GM19099 (cell line): ENCODE results near the gene AFM.

ENCODE experiments used
- POLR2A ChIP-seq: IDR thresholded peaks from 3 replicates; pipeline ENCODE4 v1.6.1; 2011; ENCODE audit warnings: low read depth; ENCODE audit not compliant: insufficient read length; ENCODE audit errors: extremely low read depth

Gene AFM

DNA sequence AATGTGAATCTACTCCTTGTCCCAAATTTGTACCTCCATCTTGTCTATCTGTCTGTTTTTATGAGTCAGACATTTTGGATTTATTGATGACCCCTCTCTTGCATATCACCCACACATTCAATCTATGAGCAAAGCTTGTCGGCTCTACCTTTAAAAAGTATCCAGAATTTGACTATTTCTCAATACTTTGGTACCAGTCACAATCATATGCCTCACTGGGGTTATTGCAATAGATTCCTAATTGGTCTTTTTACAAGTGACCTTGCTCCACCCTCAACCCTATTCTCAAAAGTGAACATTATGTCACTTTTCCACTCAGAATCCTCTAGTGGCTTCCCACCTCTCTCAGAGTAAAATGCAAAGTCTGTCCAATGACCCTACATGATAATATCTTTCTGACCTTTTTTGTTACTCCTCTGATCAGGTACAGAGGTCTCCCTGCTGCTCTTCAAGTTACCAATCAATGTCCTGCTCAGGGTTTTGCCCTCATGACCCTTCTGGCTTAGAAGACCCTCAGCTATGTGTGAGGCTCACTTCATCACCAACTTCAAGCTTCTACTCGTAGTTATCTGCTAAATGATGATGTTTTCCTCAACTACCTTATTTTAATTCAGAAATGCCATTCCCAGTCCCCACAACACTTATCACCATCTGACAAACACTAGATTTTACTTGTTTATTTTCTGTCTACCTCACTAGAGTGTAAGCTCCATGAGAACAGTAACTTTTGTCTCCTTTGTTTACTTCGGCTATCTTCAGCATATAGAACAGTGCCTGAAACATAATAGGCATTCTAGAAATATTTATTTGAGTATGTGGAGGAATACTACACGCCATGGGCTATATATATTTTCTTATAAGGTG is 23.1 kb upstream of the AFM start:
- no peak for TF ChIP-seq POLR2A

DNA sequence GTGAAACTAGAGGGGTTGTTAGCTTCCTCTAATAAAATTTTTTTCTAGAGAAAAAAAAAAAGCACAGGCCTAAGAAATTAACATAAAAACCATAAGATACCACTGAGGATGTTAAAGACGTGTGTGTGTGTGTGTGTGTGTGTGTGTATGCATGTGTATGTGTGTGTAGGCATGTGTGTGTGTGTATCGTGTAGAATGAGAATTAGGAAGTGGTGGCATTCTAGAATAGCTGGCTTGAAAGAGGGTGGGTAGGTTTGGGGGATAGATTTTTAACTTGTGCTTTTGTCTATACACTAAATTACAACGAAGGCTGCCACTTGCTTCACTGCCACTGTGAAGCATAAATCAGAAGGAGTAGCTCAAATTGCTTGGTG is 22.5 kb upstream of the AFM start:
- no peak for TF ChIP-seq POLR2A

DNA sequence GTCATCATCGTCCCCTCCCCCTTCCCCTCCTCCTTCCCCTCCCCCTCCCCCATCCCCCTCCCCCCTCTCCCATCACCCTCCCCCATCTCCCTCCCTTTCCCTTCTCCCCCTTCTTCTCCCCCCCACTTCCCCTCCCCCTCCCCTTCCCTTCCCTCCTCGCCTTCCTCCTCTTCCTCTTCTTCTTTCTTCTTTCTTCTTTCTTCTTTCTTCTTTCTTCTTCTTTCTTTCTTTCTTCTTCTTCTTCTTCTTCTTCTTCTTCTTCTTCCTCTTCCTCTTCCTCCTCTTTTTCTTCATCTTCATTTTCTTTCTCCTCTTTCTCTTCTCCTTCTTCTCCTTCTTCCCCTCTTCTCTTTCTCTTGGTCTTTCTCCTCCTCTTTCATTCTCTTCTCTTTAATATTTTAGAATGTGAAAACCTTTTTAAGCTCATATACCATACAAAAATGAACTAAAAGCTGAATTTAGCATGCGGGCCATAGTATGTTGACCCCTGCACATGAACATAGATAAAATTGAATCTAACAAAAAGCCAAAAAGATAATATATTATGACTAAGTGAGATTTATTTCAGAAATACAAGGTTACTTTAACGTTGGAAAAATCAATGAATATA is 20.5 kb upstream of the AFM start:
- no peak for TF ChIP-seq POLR2A

DNA sequence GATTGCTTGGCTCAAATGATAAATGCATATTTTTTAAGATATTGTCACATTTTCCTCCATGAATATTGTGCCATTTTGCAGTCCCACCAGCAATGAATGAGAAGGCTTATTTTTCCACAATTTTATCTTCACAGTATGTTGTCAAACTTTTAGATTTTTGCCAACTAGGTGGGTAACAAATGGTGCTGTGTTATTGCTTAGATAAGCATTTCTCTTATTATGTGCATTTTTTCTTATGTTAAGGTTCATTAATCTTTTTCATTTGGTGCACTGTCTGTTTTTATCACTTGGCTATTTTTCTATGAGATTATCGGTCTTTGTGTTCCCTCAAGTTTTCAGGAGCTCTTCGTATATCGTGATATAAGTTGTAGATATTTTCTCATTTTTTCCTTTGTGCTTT is 13.4 kb upstream of the AFM start:
- TF ChIP-seq POLR2A = no peak

DNA sequence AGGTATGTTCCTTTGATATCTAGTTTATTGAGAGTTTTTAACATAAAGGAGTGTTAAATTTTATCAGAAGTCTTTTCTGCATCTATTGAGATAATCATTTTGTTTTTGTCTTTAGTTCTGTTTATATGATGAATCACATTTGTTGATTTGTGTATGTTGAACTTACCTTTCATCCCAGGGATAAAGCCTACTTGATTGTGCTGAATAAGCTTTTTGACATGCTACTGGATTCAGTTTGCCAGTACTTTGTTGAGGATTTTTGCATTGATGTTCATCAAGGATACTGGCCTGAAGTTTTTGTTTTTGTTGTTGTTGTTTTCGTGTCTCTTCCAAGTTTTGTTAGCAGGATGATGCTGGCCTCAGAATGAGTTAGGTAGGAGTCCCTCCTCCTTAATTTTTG is 10.8 kb upstream of the AFM start:
- TF ChIP-seq POLR2A = no peak

DNA sequence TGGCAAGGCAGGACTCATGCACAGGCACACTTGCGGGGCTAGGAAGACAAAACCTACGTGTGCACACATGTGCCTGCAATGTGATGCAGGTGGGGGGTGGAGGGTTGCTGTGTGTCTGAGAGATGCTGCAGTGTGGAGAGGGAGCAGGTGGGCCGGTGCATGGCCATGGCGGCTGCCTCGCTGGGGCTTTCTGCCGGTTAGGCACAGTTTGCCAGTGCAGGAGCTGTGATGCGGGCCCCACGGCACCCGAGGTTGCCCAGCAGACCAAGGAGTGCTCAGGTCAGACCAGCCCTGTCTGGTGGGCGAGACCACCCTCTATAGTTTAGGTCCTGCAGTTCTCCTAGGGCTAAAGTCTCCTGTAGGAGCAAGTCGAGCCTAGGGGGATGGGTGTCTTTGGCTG is 4.4 kb upstream of the AFM start:
- no peak for TF ChIP-seq POLR2A

DNA sequence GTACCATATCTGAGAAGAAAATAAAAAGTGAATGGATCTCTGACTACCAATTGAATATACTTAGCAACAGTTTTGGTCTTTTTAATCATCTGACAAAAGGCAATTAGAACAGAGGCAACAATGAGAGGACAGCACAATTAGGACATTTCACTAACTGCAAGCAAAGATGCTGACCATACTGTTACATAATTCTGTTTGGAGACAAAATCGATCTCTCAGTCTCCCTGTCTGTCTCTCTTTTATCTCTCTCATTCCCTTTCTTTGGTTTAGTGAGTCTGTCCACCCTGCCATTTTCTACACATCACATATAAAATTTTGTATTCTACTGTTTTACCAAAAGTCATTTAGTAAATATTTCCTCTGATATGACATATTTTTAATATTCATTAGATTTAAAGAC is 2.2 kb upstream of the AFM start:
- no peak for TF ChIP-seq POLR2A

DNA sequence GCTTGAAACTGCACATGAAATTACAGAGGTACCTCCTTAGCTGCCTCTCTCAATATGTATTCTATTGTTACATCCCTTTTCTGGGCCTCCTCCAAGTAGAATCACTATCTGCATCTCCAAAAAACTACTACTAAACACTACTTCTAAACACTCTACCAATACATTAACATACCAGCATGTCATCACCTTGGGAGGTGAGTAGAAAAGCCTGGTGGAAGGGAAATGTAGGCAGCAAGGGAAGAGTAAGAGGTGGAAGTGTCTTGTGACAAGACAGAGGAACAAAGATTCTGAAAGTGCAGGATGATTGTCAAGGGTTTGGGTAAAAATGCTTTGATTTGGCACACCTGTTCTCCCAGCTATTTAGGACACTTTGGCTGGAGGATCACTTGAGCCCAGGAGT is 3.5 kb downstream of the AFM start:
- TF ChIP-seq POLR2A = no peak

DNA sequence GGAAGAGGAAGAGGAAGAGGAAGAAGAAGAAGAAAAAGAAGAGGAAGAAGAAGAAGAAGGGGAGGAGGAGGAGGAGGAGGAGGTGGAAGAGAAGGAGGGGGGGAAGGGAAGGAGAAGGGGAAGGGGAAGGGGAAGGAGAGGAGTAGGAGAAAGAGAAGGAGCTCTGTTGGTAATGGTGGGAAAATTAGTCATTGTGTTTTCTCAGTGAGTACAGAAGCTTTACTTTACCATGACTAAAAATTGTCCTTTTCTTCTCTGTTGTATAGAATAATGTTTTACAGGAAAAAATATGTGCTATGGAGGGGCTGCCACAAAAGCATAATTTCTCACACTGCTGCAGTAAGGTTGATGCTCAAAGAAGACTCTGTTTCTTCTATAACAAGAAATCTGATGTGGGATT is 4.1 kb downstream of the AFM start:
- TF ChIP-seq POLR2A = no peak

DNA sequence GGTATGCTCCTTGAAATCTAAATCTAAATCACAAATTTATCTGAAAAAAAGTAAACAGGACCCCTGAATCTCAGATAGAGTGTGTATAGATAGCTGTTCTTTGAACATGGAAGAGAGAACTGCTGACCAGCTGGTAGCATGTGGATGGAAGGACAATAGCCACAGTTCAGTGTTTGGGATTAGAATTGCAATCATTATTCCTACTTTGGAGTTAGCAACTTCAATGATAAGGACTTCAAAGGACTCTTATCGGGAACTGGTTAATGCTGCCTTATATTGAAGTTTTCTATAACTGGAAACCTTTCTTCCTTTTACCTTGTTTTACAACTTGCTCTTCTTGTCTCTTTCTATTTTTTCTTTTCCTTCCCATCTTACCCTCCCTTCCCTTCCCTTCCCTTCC is 5.0 kb downstream of the AFM start:
- no peak for TF ChIP-seq POLR2A

DNA sequence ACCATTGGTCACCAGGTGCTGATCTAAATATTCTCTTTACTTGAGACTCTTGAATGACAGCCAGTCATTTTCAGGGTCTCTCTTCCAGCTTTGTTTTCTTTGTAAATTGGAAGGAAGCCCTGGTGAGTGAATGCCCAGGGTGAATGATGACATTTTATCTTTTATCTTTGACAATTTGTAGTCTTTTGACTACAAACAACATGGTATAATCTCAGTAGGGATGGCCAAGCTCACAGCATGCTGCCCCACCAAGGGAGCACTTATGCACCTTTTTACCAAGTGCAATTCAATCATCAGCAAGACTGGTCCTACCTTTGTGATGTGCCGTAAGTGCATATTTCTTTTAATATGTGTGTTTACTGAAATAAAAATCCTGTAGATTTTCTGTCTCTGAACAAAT is 5.7 kb downstream of the AFM start:
- TF ChIP-seq POLR2A = no peak

DNA sequence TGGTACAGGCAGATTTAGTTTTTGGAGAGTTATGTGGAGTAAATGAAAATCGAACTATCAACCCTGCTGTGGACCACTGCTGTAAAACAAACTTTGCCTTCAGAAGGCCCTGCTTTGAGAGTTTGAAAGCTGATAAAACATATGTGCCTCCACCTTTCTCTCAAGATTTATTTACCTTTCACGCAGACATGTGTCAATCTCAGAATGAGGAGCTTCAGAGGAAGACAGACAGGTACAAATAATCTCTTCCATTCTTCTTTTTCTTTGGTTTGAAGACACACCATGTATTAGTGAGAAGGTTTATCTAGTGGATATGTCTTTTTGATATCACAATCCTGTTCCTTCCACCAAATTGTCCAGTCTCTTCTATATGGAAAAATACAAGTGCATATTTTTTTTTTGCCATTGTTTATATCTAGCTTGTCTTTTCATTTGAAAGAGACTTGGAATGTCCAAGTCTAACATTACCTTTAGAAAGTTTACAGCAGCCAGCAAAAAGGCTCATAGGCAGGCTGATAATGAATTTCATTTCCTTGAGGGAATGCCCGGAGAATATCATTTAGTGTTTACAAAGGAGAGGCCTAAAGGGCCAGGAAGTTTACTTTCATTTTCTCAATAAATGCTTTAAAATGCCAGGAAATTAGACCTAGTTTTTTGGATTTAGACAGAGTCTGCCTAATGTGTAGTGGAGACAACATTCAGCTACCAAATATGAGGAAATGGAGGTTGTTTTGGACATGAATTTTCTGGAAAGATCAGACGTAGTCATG is 18.6 kb downstream of the AFM start:
- no peak for TF ChIP-seq POLR2A

DNA sequence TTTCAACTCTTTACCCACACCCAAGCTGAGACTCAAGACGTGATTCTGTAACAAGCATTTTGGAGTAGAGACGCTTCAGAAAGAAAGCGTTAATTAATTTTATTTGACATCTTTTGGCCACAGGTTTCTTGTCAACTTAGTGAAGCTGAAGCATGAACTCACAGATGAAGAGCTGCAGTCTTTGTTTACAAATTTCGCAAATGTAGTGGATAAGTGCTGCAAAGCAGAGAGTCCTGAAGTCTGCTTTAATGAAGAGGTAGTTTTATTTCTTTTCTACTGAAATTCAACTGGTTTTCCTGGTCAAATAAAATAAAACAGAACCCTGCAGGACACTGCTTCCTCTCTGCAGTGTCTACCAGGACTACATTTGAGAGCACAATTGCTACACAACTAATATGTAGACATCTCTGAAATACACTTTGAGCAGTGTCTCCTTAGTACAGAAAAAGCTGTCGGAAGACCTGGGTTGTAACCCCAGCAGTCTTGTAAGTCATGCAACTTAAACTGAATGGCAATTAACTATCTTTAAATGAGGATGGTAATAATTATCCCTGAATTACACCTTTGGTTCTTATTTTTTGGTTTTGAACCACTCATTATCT is 20.2 kb downstream of the AFM start:
- TF ChIP-seq POLR2A = no peak

DNA sequence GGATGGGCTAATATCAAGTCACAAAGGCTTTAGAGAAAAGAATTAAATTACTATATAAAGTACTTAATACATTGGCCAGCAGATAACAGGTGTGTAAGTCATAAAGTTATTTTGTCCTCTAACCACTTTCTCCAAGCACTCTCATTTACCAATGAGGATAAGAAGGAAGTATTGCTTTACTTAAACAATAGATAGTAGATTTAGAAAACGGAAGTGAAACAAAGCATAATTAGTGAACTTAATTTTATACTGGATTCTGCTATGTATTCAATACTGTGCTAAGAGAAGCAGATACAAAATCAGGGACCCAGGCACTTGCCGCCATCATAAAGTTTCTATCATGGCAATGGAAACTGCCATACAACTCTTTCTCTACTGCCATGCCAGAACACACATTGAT is 24.0 kb downstream of the AFM start:
- no peak for TF ChIP-seq POLR2A

DNA sequence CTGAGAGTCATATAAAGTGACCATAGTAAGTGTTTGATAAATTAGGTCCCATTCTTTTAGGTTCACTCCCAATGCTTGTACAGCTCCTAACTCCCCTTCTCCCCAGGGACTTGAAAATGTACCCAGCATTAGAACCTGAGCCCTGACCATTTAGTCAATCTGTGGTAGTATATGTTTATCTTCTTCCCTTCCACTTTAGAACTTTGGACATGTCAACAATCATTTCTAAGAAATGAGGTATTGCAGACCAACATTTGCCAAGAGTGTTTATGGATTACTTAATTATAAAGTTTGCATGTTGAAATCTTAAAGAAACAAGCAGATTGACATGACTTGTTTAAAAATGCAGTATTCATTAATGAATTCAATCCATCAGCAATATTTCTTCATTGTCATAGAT is 26.0 kb downstream of the AFM start:
- no peak for TF ChIP-seq POLR2A
